HepG2 (cell line): ENCODE measurements around the gene ADAMTSL3. TPM values are rescaled to one million over a fixed set of nuclear protein-coding genes. Genes with fewer than 3 reads are reported as not detected.

Experiments used
- ATAC-seq: fragments of 200-7000 bp; cut with Tn5 transposase; 3 replicates; pipeline ENCODE4 v1.9.1; 2020; ENCODE audit warnings: mild to moderate bottlenecking, moderate library complexity
- BruUV-seq: library from RNA; stranded (reverse); fragments of 400-500 nt; replicated peaks from 2 replicates; lab custom pipeline; 2021; lab: Mats Ljungman, UMichigan
- CTCF ChIA-PET: fragments of 300-600 bp; formaldehyde crosslinking; extraction: SDS; loops from one replicate; lab custom pipeline; 2021; ENCODE audit warnings: low total read pairs, inconsistent platforms, low intra/inter-chr PET ratio; lab: Yijun Ruan, JAX
- POLR2A ChIA-PET: fragments of 350-600 bp; sonication (Branson Sonifier 250); formaldehyde crosslinking; loops from one replicate; lab custom pipeline; 2020; ENCODE audit warnings: antibody characterized with exemption, inconsistent platforms; lab: Yijun Ruan, JAX
- DNase-seq: peaks from one replicate; pipeline ENCODE4 v3.0.0-alpha.2; 2015; ENCODE audit warnings: low spot score
- FAIRE-seq: peaks from 3 replicates; lab custom pipeline; 2011; peaks lifted over from hg19 to GRCh38; lab: Jason Lieb, UNC
- H2AFZ ChIP-seq: one replicate; pipeline ENCODE4 v1.6.1; 2011; ENCODE audit warnings: low read length, inconsistent platforms
- H3K27ac ChIP-seq: fragments of 300-600 bp; 3 replicates; pipeline ENCODE4 v1.8.0; 2011; ENCODE audit warnings: mixed run types, mild to moderate bottlenecking, mixed read lengths, low read length, inconsistent platforms; ENCODE audit not compliant: insufficient read depth; ENCODE audit errors: extremely low read length
- H3K27me3 ChIP-seq, 2 experiments: fragments of 200-600 bp in 1 of 2; 2 replicates in 1 of 2; 3 replicates in 1 of 2; pipeline versions ENCODE4 v1.6.0 to v1.8.0; 2011; ENCODE audit warnings: low read length in 2 of 2, mild to moderate bottlenecking in 2 of 2, moderate library complexity in 2 of 2, inconsistent platforms in 1 of 2; ENCODE audit not compliant: insufficient read depth in 2 of 2, control insufficient read depth in 1 of 2
- H3K36me3 ChIP-seq, 2 experiments: fragments of 200-600 bp in 1 of 2; replicated peaks in 1 of 2; 2 replicates in 1 of 2; 3 replicates in 1 of 2; pipeline versions ENCODE4 v1.5.1 to v1.8.0; 2011; ENCODE audit warnings: low read length in 2 of 2, inconsistent platforms in 1 of 2; ENCODE audit not compliant: insufficient read depth in 2 of 2, control insufficient read depth in 1 of 2
- H3K4me1 ChIP-seq: 2 replicates; pipeline ENCODE4 v1.5.1; 2012; ENCODE audit warnings: low read length, inconsistent platforms; ENCODE audit not compliant: insufficient read depth
- H3K4me2 ChIP-seq: 2 replicates; pipeline ENCODE4 v1.6.0; 2011; ENCODE audit warnings: low read depth, low read length, inconsistent platforms
- H3K4me3 ChIP-seq, 3 experiments: fragments of 200-600 bp in 1 of 3; sonication (generic), shearing (Covaris generic) in 1 of 3; replicated peaks in 1 of 3; 2 replicates each; pipeline ENCODE4 v1.5.1; 2011 to 2016; ENCODE audit warnings: low read length in 3 of 3, inconsistent platforms in 2 of 3, low read depth in 2 of 3, mild to moderate bottlenecking in 2 of 3, control low read depth in 1 of 3, mixed read lengths in 1 of 3; ENCODE audit not compliant: insufficient read depth in 1 of 3
- H3K79me2 ChIP-seq: one replicate; pipeline ENCODE4 v1.6.1; 2011; ENCODE audit warnings: low read length, inconsistent platforms; ENCODE audit not compliant: insufficient read depth
- H3K9ac ChIP-seq: 2 replicates; pipeline ENCODE4 v1.6.0; 2011; ENCODE audit warnings: mild to moderate bottlenecking, low read depth, low read length, inconsistent platforms; ENCODE audit not compliant: insufficient read depth
- H3K9me3 ChIP-seq: 2 replicates; pipeline ENCODE4 v1.5.1; 2012; ENCODE audit warnings: mild to moderate bottlenecking, low read length
- H4K20me1 ChIP-seq: 2 replicates; pipeline ENCODE4 v1.6.0; 2011; ENCODE audit warnings: inconsistent platforms, mild to moderate bottlenecking, low read length, moderate library complexity; ENCODE audit not compliant: insufficient read depth
- ARID3A ChIP-seq: IDR thresholded peaks from 2 replicates; pipeline ENCODE4 v1.6.1; 2012; ENCODE audit warnings: low read depth, low read length, improper control_type of control experiment
- GPBP1L1 ChIP-seq: sonication (generic); formaldehyde crosslinking; IDR thresholded peaks from 2 replicates; pipeline ENCODE4 v1.5.0; 2020; ENCODE audit warnings: mild to moderate bottlenecking, missing genetic modification reagents
- MTA3 ChIP-seq: sonication (generic); formaldehyde crosslinking; IDR thresholded peaks from 2 replicates; pipeline ENCODE4 v1.4.0; 2020; ENCODE audit warnings: missing genetic modification reagents
- MTF1 ChIP-seq: sonication (generic); formaldehyde crosslinking; IDR thresholded peaks from 2 replicates; pipeline ENCODE4 v1.5.0; 2020; ENCODE audit warnings: missing genetic modification reagents
- MYNN ChIP-seq: sonication (generic); formaldehyde crosslinking; IDR thresholded peaks from 2 replicates; pipeline ENCODE4 v1.4.0; 2020; ENCODE audit warnings: mild to moderate bottlenecking, low read depth, missing genetic modification reagents
- SMC3 ChIP-seq: IDR thresholded peaks from 2 replicates; pipeline ENCODE4 v1.6.1; 2011; ENCODE audit warnings: low read length, improper control_type of control experiment
- ZFP37 ChIP-seq: sonication (generic); formaldehyde crosslinking; IDR thresholded peaks from 2 replicates; pipeline ENCODE4 v1.4.0; 2020; ENCODE audit warnings: missing genetic modification reagents, borderline replicate concordance
- ZNF367 ChIP-seq: sonication (generic); formaldehyde crosslinking; IDR thresholded peaks from 2 replicates; pipeline ENCODE4 v1.4.0; 2020; ENCODE audit warnings: missing genetic modification reagents, borderline replicate concordance
- ZNF616 ChIP-seq: sonication (generic); formaldehyde crosslinking; IDR thresholded peaks from 2 replicates; pipeline ENCODE4 v1.5.0; 2020; ENCODE audit warnings: low read depth, mild to moderate bottlenecking, missing genetic modification reagents
- ZNF629 ChIP-seq: sonication (generic); formaldehyde crosslinking; conservative IDR thresholded peaks from 2 replicates; pipeline ENCODE4 v1.5.0; 2020; ENCODE audit warnings: missing genetic modification reagents
- ZNF703 ChIP-seq: sonication (generic); formaldehyde crosslinking; IDR thresholded peaks from 2 replicates; pipeline ENCODE4 v1.5.1; 2020; ENCODE audit warnings: missing genetic modification reagents, mild to moderate bottlenecking, moderate library complexity, borderline replicate concordance
- WGBS: methylation state at CpG from one replicate; pipeline ENCODE4 v1.1.6; 2017; ENCODE audit warnings: low lambda C conversion rate; 5-methylcytosine and 5-hydroxymethylcytosine counted together
- in situ Hi-C: cut with HindIII; loops from 2 replicates; pipeline ENCODE4 v1.10.0; 2017; ENCODE audit warnings: low pct_unique_long_range_greater_than_20kb; ENCODE audit not compliant: extremely low pct_ligation_motif_present
- intact Hi-C: fragments of 100-400 bp; cut with micrococcal nuclease; formaldehyde crosslinking; loops from one replicate; pipeline ENCODE4 v1.10.0; 2022; ENCODE audit not compliant: unreplicated experiment
- polyA plus RNA-seq, 8 experiments: library from polyadenylated mRNA; depleted of rRNA in 3 of 8; stranded (reverse) in 7 of 8; unstranded in 1 of 8; fragments of >200 nt; fragmentation: Illumina TruSeq in 4 of 8; extraction: Trizol in 4 of 8; gene quantifications; 2 replicates each; pipeline versions ENCODE4 v1.2.1 to v1.2.3, GENCODE V29; 2011 to 2016; ENCODE audit warnings: low read depth in 4 of 8, missing spikeins in 1 of 8, mixed read lengths in 1 of 8; ENCODE audit not compliant: insufficient read depth in 1 of 8
- total RNA-seq, 5 experiments: library from RNA; depleted of rRNA; stranded (reverse); fragments of >200 nt; fragmentation: Illumina TruSeq; extraction: Trizol; gene quantifications; 2 replicates each; pipeline ENCODE4 v1.2.3, GENCODE V29; 2016; ENCODE audit warnings: low read depth in 1 of 5
- TF ChIP-seq, protein P1 (sequence below): sonication (generic); formaldehyde crosslinking; IDR thresholded peaks from 2 replicates; pipeline ENCODE4 v1.8.1; 2023; ENCODE audit warnings: mild to moderate bottlenecking, inconsistent platforms, moderate library complexity, missing genetic modification reagents, borderline replicate concordance
- TF ChIP-seq, protein P2 (sequence below): sonication (generic); formaldehyde crosslinking; IDR thresholded peaks from 2 replicates; pipeline ENCODE4 v1.4.0; 2020; ENCODE audit warnings: missing genetic modification reagents; ENCODE audit errors: not compliant biosample characterization
- TF ChIP-seq, protein P3 (sequence below): sonication (generic); formaldehyde crosslinking; conservative IDR thresholded peaks from 2 replicates; pipeline ENCODE4 v1.8.0; 2022; ENCODE audit warnings: mild to moderate bottlenecking, moderate library complexity, missing genetic modification reagents
- TF ChIP-seq, protein P4 (sequence below): sonication (generic); formaldehyde crosslinking; IDR thresholded peaks from 2 replicates; pipeline ENCODE4 v1.9.0; 2022; ENCODE audit warnings: low read depth, missing genetic modification reagents

Gene ADAMTSL3
- total and polyA plus RNA-seq, 2 of the 13 experiments (the other 11 are each of a cell fraction or from before 2014, with no cell fraction given) = 0.04 to 0.09 TPM

DNA sequence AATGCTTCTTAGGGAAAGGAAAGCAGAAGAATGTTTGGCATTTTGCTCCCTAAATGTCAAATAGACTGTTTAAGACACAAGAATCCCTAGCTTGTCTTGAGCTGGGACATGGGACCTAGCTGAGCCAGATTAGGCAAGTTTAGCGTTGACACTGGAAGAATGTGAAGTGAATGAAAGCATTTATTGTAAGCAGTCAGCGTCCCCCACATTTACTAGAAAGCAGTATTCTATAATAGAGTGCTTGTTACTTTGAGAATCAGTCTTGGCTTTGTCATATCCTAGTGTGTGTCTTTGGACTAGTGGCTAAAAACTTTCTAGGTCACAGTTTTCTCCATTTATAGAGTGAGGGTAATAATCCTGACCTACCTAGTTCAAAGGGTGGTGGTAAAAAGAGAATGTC lies 161.6 kb downstream of the ADAMTSL3 start:
- Histone ChIP-seq H3K9me3 (no peaks in the 10 kb centered on the region), H3K9ac (no peak overlapping the region), H3K27me3 (no peaks in the 10 kb centered on the region), H3K4me2 (no peak overlapping the region), H4K20me1 (no peaks in the 10 kb centered on the region), H3K36me3 (no peaks in the 10 kb centered on the region), H3K4me3 (no peak overlapping the region), H2AFZ (no peak overlapping the region), H3K27ac (no peak overlapping the region), H3K4me1 (no peaks in the 10 kb centered on the region), H3K79me2 (no peaks in the 10 kb centered on the region)
- no peak for DNase-seq
- ATAC-seq = no peak
- POLR2A ChIA-PET = no interaction called here
- CTCF ChIA-PET = no interaction called here
- TF ChIP-seq MYNN (CRISPR knock-in tag) (no peak), SMC3 (no peak), GPBP1L1 (no peak), ZNF703 (no peak), ZNF616 (CRISPR knock-in tag) (no peak), ZNF367 (CRISPR knock-in tag) (no peak), MTA3 (CRISPR knock-in tag) (no peak), ARID3A (no peak), ZNF629 (no peak), ZFP37 (no peak), MTF1 (no peak)
- TF ChIP-seq, protein P1, sequence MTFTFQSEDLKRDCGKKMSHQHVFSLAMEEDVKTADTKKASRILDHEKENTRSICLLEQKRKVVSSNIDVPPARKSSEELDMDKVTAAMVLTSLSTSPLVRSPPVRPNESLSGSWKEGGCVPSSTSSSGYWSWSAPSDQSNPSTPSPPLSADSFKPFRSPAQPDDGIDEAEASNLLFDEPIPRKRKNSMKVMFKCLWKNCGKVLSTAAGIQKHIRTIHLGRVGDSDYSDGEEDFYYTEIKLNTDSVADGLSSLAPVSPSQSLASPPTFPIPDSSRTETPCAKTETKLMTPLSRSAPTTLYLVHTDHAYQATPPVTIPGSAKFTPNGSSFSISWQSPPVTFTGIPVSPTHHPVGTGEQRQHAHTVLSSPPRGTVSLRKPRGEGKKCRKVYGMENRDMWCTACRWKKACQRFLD = no peak
- TF ChIP-seq, protein P2, sequence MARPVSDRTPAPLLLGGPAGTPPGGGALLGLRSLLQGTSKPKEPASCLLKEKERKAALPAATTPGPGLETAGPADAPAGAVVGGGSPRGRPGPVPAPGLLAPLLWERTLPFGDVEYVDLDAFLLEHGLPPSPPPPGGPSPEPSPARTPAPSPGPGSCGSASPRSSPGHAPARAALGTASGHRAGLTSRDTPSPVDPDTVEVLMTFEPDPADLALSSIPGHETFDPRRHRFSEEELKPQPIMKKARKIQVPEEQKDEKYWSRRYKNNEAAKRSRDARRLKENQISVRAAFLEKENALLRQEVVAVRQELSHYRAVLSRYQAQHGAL (CRISPR knock-in tag) = no peak
- TF ChIP-seq, protein P3, sequence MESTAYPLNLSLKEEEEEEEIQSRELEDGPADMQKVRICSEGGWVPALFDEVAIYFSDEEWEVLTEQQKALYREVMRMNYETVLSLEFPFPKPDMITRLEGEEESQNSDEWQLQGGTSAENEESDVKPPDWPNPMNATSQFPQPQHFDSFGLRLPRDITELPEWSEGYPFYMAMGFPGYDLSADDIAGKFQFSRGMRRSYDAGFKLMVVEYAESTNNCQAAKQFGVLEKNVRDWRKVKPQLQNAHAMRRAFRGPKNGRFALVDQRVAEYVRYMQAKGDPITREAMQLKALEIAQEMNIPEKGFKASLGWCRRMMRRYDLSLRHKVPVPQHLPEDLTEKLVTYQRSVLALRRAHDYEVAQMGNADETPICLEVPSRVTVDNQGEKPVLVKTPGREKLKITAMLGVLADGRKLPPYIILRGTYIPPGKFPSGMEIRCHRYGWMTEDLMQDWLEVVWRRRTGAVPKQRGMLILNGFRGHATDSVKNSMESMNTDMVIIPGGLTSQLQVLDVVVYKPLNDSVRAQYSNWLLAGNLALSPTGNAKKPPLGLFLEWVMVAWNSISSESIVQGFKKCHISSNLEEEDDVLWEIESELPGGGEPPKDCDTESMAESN = no peak
- TF ChIP-seq, protein P4, sequence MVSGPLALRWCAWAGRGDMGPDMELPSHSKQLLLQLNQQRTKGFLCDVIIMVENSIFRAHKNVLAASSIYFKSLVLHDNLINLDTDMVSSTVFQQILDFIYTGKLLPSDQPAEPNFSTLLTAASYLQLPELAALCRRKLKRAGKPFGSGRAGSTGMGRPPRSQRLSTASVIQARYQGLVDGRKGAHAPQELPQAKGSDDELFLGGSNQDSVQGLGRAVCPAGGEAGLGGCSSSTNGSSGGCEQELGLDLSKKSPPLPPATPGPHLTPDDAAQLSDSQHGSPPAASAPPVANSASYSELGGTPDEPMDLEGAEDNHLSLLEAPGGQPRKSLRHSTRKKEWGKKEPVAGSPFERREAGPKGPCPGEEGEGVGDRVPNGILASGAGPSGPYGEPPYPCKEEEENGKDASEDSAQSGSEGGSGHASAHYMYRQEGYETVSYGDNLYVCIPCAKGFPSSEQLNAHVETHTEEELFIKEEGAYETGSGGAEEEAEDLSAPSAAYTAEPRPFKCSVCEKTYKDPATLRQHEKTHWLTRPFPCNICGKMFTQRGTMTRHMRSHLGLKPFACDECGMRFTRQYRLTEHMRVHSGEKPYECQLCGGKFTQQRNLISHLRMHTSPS (CRISPR knock-in tag) = no peak
- no TSS peak for BruUV-seq
- in situ Hi-C loops (no loop called here), intact Hi-C loops (no loop called here)
- WGBS = 0% methylated on average over 2 of the region's 2 CpGs
- no peak for FAIRE-seq
